Esophagus muscularis mucosa (tissue), 4 donors: ENCODE results near the gene KBTBD4.

Experiments
- EP300 ChIP-seq: sonication (generic); formaldehyde crosslinking; IDR thresholded peaks from one replicate; pipeline ENCODE4 v1.6.1; 2017; ENCODE audit warnings: antibody characterized with exemption
- POLR2A ChIP-seq: fragments of 450-650 bp; IDR thresholded peaks from one replicate; pipeline ENCODE4 v1.6.1; 2017; ENCODE audit warnings: antibody characterized with exemption, moderate library complexity, mild to moderate bottlenecking, low read depth
- POLR2AphosphoS5 ChIP-seq, 2 donors: sonication (generic); formaldehyde crosslinking; IDR thresholded peaks; one replicate each; pipeline ENCODE4 v1.6.1; 2017; ENCODE audit warnings: antibody characterized with exemption in 2 of 2
- TF ChIP-seq, protein P1 (sequence below), 3 experiments: fragments of 200-600 bp in 2 of 3; fragments of 450-650 bp in 1 of 3; sonication (generic) in 2 of 3; IDR thresholded peaks; one replicate each; pipeline ENCODE4 v1.5.1; 2017 to 2019; ENCODE audit warnings: antibody characterized with exemption in 3 of 3, mild to moderate bottlenecking in 2 of 3, moderate library complexity in 1 of 3

DNA sequence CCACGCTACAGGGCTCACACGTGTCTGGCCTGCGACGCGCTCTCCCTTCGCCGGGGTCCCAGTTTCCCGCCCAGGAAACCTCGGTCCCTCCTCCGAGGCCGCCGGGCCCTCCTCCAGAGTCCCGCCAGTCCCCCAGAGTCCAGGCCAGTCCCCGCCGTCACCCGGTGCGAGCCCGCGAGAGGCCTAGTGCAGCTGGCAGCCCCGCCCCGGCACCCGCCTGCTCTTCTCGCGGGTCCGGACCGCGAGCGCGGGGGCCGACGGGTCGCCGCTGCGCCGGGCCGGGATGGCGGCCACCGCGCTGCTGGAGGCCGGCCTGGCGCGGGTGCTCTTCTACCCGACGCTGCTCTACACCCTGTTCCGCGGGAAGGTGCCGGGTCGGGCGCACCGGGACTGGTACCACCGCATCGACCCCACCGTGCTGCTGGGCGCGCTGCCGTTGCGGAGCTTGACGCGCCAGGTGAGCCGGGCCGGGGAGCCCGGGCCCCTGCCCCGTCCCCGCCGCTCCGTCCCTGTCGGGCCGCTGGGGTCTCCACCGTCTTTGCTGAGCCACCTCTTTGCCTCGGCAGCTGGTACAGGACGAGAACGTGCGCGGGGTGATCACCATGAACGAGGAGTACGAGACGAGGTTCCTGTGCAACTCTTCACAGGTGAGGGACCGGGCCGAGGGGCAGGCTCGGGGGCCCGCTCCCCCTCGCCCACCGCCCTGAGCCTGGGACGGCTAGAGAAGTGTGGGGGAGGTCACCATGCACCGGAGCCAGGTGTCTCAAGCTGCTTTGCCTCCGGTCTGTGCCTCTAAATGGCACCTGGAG is 13.2 kb downstream of the KBTBD4 start, which contains the start of gene PTPMT1:
- TF ChIP-seq, protein P1, sequence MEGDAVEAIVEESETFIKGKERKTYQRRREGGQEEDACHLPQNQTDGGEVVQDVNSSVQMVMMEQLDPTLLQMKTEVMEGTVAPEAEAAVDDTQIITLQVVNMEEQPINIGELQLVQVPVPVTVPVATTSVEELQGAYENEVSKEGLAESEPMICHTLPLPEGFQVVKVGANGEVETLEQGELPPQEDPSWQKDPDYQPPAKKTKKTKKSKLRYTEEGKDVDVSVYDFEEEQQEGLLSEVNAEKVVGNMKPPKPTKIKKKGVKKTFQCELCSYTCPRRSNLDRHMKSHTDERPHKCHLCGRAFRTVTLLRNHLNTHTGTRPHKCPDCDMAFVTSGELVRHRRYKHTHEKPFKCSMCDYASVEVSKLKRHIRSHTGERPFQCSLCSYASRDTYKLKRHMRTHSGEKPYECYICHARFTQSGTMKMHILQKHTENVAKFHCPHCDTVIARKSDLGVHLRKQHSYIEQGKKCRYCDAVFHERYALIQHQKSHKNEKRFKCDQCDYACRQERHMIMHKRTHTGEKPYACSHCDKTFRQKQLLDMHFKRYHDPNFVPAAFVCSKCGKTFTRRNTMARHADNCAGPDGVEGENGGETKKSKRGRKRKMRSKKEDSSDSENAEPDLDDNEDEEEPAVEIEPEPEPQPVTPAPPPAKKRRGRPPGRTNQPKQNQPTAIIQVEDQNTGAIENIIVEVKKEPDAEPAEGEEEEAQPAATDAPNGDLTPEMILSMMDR (IDR thresholded peaks at IDR 0.05), result no peak
- TF ChIP-seq POLR2A (no peak), EP300 (no peak), POLR2AphosphoS5 (IDR thresholded peaks at IDR 0.05) (peak; percentile 35 to 57)
